HG03064 (cell line): ENCODE results near the gene SLC44A5.
"Not testable (repeated sequence)": the region's sequence is repeated elsewhere in the genome, so short reads cannot be mapped to it uniquely, and the experiment has no call there.

Experiments
- ATAC-seq: cut with Tn5 transposase; IDR thresholded peaks from one replicate; pipeline ENCODE4 v1.9.1; 2021; ENCODE audit warnings: low read depth; ENCODE audit not compliant: unreplicated experiment

Gene SLC44A5

DNA sequence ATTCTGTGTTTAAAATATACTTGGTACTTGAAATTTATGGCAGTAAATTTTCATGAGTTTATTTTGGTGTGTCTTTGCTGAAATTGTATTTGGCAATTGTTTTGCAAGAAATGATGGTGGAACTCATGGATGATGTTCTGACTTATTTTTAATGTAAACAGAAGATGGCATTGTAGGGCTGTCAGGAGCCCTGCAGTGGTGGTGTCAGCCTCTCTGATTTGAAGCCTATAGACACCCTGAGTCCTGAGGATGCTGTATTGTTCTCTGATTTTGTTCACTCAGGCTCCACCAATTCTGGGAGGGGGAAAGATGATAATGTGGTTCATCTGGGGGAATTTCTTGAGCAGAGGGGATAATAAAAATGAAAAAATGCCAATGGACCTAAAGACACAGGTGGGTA, 396.9 kb downstream of the SLC44A5 start:
- no peak for ATAC-seq

DNA sequence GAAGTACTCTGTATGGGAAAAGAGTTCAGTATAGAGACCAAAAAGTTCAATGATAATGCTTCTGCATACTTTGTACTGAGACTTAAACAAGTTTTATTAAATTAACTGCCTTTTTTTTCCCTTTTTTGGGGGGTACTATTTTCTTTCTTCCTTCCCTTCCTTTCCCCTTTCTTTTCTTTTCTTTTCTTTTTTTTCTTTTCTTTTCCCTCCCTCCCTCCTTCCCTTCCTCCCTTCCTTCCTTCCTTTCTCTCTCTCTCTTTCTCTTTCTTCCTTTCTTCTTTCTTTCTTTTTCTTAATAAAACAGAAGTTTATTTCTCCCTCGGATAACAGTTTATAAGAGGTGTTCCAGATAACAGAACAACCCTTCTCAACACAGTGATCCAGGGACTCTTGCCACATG, 399.3 kb downstream of the SLC44A5 start:
- no peak for ATAC-seq

DNA sequence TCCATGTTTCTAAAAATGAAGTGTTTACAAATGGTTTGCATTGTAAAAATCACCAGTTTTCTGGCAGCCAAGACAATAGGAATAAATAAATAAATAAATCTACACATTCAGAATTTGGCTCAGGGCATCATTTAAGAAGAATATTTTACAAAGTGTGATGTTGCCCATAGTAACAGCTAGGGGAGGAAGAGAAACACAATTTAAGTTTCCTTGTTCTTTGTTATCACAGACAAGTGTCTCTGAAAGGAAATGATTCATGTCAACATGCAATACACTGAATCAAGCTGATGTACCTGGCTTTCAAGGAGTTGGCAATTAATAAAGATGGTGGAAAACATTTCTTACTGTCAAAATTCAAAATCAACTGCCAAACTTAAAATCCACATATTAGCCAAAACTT, 402.1 kb downstream of the SLC44A5 start:
- no peak for ATAC-seq

DNA sequence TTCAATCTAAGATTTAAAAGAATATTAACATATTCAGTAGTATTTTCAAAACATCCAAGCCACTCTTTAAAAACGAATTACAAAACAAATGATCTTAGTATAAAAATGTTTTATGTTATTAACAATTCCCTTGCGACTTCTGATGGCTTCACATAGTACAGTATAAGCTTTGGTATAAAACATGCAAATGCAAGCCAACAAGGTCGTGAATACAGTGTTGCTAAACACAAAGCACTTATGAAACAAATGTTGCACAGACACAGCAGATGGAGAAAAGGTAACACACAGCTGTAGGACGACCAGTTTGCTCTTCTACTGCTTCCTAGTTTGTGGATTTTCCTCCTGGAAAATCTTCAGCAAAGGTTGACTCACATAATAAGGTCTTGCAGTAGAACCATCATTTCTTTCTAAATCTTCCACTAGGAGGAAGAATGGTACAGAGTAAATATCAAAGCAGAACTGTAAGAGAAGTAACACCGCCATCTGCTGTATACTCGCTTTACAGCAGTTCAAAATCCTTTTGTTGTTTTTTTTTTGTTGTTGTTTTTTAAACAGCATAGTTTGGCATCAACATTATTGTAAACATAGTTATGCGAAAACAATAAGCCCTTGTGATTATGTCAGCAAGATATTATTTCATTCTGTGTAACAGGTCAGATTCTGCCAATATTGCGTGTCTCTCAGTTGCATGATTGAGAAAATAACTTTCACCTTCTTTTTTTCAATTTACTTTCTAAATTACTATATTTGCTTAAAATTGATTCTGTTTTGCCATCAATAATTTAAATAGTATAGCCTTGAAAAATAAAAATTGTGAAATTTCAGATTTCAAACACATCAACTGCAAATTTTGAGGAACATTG, 407.3 kb downstream of the SLC44A5 start:
- no peak for ATAC-seq

DNA sequence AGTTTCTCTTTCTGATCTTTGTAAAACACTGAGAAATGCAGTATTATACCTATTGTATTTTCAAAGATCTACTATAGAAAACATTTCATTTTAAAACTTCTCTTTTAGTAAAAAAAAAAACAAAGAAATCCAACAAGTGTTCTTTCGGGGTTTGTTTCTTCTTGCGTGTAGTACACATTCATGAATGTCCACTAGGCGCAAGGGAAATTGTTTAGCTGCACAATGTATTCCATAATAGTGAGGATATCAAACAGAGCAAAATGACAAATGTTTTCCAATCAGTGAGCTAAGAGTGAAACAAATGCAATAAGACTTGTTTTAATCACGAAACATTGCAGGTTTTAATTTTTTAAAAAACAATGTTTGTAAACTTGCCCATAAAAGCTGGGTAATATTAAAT, 408.2 kb downstream of the SLC44A5 start:
- ATAC-seq = no peak

DNA sequence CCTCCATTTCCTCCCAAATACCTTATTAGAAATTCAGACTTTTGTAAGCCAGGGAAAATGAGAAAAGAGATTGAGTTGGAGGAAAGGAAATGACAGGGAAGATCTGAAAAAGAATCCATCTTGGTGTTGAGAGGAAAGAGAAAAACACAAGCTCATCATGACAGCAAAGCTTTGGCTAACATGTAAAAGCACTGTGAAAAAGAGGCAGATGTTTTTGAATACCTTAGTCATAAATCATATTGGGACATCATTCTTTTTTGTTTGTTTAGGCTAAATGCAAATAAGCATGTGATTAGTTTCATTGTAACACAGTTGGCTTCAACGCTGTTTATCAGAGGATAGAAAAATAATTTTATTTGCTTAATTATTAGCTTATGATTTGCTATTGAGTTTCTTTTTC, 412.2 kb downstream of the SLC44A5 start:
- no peak for ATAC-seq

DNA sequence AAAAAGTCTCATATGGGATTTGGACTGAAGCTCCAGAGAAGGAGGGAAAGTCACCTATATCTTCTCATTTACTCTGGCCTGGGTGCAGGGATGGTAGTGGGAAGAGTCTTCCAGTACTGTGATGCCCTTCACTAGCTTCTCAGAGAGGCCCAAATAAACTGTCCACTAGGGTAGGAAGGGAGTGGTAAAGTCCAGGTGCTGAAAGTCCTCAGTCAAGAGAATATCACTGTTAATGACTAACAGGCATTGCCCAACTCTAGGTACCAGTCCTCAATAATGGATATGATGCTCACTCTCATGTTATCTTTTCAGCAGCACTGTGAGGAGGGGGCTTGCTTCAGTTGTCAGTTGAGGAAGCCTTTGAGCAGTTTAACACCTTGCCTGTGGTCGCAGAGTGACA, 412.8 kb downstream of the SLC44A5 start:
- ATAC-seq = no peak

DNA sequence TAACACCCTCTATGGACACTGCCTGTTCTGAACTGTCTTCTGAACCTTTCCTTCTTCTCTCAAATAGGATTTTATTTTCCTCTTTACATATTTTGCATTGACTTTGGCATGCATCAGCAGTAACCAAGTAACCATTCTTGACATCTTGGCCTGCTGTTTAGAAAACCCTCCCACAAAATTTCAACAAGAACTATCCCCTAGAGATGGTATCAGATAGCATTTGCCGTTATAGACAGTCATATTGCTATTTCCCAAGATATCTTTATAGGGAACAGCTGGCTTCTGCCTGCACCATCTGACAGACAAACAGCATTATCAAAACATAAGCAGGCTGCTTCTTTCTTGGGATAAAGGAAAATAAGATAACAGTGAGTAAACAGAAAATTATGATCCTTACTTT, 422.0 kb downstream of the SLC44A5 start:
- ATAC-seq = no peak

DNA sequence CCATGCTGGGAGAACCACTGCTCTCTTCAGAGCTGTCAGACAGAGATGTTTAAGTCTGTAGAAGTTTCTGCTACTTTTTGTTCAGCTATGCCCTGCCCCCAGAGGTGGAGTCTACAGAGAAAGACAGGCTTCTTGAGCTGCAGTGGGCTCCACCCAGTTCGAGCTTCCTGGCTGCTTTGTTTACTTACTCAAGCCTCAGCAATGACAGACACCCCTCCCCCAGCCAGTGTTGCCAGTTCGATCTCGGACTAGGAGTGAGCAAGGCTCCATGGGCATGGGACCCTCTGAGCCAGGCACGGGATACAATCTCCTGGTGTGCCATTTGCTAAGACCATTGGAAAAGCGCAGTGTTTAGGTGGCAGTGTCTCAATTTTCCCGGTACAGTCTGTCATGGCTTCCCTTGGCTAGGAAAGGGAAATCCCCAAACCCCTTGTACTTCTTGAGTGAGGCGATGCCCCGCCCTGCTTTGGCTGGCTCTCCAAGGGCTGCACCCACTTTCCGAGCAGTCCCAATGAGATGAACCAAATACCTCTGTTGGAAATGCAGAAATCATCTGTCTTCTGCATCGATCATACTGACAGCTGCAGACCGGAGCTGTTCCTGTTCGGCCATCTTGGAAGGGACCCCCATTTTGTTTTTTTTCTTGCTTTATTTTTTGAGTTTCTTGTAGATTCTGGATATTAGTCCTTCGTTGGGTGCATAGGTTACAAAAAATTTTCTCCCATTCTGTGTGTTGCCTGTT, 429.5 kb downstream of the SLC44A5 start:
- not testable (repeated sequence) for ATAC-seq

DNA sequence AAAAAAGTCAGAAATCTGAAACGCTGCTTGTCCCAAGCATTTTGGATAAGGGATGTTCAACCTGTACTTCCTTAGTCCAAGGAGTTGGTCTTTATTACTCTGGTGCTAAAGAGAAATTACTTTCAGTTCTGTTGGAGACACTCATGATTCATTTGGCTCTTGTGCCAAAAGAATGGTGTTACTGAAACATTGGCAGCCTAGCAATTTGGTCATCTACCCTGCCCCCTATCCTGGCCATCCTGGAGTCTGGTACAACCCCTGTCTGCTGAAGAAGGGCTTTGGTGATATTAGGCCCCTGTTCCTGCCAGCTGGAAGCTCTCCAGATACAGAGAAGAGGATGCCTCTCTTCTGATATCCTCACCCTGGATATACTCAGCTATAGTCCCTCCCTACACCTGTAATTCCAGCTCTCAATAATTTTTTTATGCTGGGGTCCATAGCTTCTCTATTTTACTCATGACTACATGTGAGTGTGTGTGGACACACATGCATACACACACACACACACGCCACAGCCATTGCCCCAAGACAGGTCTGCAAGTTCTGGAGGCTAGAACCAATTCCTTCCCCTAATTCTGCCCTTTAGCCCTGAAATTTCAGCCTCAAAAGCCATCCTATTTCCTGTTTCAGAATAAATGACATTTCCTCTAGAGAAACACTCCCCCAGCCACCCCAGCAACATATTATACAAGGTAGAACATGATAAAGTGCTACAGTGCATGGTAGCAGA, 436.7 kb downstream of the SLC44A5 start:
- ATAC-seq = no peak

DNA sequence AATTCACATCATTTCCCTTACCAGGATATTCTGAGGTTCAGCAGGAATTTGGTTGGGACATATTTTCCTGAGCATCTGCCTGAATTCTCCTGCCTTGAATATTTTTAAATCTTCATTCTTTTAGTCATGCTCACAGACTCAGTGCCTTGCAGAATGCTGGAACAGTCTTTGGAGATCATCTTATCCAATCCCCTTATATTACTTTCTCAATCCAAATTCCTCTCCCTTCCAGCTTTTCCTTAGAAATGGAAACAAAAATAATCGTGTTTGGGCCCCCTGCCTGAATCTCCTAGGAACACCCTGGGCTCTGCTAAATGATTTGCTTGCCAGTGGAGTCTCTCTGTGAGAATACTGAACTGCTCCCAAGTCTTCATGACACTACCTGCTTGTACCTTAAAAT, 438.4 kb downstream of the SLC44A5 start:
- ATAC-seq = no peak

DNA sequence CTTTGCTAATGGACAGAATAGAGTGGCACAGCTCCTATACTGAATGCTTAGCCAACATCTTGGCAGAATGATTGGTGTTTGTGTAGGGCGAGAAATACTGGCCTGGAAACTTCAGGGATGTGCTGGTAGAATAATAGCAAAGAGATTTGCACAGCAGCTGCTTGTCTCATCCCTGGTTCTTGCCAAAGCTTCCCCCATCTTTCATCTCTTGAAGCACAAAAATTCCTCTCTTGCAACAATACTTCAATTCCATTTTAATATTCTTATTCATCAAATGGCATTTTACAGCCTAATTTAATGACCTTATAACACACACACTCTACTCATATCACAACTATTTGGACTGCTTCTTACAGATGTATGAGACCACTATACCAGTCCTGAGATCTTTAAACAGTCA, 439.0 kb downstream of the SLC44A5 start:
- no peak for ATAC-seq

DNA sequence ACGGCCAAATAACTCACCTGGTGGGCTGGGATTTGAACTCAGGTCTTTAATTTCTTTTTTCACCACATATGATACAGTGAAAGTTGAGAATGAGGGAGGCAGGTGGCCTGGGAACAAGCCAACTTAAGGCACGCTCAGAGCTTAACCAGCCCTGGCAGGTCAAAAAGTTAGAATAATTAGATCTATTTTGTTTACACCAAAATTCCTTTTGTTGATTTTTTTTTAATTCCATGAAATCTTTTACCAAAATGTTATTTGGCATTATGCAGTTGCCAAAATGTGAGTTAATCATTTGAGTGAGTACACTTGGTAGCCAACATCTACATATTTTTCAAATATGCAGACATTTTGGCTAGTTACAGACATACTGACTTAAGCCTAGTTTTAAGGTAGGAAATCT, 439.9 kb downstream of the SLC44A5 start:
- ATAC-seq = no peak

DNA sequence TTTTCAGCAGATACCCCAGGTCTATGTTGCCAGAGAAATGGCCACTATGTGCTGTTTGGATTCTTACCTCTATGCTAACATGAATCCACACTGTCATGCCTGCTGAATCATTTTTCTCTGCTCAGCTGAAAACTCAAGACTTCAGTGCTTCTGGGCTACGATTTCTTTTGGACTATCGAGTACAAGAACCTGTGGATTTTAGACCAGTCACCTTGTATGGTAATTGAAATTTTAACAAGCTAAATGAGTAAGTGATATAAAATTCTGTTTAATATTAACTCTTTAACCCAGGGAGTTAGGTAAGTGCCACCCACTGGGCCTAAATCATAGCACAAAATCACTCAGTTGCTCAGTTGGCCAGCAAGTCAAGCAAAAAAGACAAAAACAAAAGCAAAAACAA, 440.9 kb downstream of the SLC44A5 start:
- no peak for ATAC-seq

DNA sequence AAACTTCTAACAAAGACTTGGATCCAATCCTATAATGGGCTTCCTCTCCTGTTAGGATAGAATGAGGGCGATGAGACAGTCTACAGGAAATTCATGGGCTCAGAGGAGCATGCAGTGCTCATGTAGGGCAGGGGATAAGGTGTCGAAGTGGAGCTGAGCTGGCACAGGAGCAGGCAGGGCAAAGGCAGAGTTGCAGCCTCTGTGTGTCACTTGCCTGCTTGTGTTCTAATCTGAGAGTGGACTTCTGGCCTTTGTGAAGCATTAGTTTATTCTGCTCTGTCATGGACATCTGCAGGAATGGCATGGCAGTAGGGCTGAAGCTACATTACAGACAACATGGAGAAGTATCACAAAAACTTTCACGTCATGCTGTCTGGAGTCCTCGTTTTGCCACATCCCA, 444.1 kb downstream of the SLC44A5 start:
- ATAC-seq = no peak

DNA sequence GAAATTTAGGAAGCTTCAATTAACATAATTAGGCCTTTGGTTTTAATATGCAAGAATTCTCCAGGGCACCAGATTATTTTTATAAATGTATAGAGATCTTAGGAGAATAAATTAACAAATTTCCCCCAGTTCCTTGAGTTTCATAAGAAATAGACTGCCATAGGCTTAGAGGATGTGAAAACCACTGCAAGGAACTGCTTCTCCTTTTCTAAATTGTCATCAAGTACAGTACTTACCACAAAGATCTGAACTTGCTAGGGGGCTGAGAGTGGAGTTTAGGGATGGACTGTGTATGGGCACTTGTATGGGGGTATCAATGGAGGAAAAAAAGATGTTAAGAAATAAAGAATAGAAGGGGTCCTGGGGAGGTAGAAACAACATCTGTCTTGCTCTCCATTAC, 445.6 kb downstream of the SLC44A5 start:
- ATAC-seq = no peak

DNA sequence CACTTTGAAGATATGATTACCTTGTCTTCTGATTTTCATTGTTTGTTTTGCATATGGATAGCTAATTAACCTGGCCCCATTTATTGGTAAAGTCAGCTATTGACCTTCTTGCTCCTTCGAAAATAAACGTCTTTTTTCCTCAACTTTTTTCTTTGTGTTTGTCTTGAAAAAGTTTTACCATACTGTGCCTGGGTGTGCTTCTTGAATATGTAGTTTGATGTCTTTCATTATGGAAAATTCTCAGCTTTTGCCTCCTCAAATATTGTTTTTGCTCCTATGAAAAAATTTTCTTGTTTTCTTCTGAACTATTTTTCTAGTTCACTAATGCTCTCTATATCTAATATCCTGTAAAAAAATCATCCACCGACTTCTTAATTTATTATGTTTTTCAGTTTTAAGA, 451.8 kb downstream of the SLC44A5 start:
- no peak for ATAC-seq
